ENCODE results near the gene ACKR4.
A peak's percentile ranks its signal among the peaks of the same experiment; 100 is the strongest.
"Not testable (repeated sequence)": the region's sequence is repeated elsewhere in the genome, so short reads cannot be mapped to it uniquely, and the experiment has no call there.

Gene ACKR4

DNA sequence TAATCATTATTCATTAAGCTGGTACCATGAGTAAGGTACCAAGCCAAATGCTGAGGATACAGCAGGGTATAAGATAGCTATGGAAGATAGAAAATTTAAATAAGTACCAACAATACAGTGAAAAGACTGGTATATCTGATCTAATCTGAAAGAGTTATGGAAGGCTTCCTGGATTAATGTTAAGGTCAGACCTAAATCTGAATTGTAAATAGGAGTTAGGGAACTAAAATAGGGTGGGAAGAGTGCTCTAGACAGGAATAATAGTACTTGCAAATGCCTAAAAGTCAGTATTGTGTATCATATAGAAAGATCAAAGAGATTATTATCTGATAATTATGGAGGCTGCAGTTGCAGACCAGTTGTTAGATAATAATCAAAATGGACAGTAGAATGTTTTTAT, 2.6 kb upstream of the ACKR4 start:
- no peak for DNase-seq (ENCODE audit: low spot score)

DNA sequence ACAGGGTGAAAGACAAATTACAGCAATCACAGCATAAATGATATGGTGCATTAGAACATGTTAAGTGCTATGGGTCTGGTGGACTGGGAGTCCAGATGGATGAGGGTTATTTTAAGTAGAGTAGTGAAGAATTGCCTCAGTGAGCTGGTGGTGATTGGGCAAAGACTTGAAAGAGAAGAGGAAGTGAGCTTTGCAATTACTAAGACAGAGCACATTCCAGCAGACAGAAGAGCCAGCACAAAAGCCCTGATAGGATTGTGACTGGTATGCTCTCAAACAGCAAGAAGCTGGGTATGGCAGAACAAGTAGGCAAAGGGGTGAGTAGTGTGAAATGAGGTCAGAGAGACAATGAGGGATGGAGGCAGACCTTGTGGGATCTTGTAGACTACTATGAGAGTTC, 2.1 kb upstream of the ACKR4 start:
- DNase-seq (ENCODE audit: low spot score) = peak; percentile 56

DNA sequence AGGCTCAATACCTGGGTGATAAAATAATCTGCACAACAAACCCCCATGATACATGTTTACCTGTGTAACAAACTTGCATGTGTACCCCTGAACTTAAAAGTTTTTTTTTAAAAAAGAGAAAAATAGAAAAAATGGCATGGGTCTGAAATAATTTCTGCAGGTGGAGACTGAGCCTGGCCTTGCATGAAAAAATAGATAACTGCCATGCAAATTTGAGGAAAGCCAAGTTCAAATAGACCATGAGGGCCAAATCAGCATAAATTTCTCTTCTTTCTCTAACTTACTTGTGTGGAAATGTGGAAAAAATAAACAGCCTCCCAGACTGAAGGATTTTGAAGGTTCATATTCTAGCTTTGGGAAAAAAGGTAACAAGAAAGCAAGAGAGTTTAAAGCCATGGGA, 744 bp upstream of the ACKR4 start:
- DNase-seq (ENCODE audit: low spot score) = no peak

DNA sequence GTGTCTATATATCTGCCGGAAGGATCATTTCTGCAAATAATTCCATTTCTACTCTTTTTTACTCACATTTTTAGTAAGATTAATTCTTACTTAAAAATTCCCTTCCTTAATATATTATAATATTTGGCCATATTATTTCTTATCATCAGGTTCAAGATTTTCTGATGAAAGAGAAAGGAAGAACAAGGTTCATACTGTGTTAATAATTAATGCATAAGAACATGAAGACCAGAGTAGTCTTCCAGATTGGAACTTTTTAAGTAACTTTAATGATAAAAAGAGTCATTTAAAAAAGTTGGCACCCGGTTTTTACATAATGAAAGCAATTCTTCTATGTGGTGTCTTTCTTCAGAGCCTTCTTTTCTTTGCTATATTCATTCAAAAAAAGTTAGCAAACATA, 590 bp downstream of the ACKR4 start:
- no peak for DNase-seq (ENCODE audit: low spot score)

DNA sequence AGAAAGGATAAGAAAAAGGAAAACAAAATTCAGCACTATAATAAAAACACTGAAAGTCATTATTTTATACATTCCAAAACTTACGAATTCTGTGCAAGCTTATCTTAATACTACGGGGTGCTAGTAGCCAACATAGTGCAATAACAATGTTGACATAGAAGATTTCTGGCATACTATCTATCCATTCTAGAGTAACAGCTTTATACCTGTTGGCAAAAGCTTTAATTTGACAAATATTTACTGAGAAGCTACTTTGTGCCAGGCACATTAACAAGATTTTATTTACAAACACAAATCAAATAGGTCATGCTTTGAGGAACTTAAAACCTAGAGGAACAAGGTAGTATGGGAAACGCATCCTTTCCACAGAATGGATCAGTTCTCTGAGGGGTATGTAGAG, 1.1 kb downstream of the ACKR4 start:
- DNase-seq (ENCODE audit: low spot score) = no peak

DNA sequence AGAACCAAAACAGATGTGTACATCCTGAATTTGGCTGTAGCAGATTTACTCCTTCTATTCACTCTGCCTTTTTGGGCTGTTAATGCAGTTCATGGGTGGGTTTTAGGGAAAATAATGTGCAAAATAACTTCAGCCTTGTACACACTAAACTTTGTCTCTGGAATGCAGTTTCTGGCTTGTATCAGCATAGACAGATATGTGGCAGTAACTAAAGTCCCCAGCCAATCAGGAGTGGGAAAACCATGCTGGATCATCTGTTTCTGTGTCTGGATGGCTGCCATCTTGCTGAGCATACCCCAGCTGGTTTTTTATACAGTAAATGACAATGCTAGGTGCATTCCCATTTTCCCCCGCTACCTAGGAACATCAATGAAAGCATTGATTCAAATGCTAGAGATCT, 3.5 kb downstream of the ACKR4 start:
- not testable (repeated sequence) for DNase-seq (ENCODE audit: low spot score)

DNA sequence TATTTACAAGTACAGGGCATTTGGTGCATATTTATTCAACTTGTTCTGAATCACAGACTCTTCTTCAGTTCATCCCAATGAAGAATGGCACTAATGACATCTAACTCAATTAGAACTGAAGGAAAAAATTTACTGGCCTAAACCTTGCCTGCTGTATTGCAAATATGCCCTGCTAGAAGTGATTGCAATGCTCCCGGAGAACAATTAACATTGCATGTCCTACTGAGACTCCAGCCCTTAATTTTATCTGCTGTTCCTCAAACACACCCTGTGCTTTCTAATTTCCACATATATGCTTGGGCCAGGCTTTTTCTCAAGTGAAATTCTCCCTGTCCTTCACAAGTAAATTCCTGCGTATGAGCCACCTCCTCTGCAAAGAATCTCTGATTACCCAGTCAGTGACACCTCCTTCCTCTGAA, 8.3 kb downstream of the ACKR4 start:
- no peak for DNase-seq (ENCODE audit: low spot score)

DNA sequence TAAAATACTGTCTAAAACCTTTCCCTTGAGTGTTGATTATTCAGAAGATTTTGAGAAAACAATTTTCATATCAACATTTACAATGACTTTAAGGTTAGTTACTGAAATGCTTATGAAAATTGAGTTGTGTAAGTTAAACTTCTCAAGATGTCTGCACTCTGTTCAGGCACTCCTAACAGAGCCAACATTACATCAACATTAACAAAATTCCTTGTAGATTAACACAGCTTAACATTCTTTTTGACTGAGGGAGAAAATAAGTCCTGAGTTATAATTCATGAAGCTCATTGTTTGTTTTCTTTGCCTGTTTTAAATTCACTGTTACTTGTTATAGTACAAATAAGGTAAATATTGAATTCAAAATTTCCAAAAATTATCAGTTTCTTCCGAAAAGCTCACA, 9.0 kb downstream of the ACKR4 start:
- DNase-seq (ENCODE audit: low spot score) = peak; percentile 34

DNA sequence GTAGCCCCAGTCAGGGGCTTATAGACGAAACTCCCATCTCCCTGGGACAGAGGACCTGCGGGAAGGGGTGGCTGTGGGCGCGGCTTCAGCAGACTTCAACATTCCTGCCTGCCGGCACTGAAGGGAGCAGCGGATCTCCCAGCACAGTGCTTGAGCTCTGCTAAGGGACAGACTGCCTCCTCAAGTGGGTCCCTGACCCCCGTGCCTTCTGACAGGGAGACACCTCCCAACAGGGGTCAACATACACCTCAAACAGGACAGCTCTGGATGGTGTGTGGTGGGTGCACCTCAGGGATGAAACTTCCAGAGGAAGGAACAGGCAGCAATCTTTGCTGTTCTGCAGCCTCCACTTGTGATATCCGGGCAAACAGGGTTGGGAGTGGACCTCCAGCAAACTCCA, 9.6 kb downstream of the ACKR4 start:
- DNase-seq (ENCODE audit: low spot score) = not testable (repeated sequence)

DNA sequence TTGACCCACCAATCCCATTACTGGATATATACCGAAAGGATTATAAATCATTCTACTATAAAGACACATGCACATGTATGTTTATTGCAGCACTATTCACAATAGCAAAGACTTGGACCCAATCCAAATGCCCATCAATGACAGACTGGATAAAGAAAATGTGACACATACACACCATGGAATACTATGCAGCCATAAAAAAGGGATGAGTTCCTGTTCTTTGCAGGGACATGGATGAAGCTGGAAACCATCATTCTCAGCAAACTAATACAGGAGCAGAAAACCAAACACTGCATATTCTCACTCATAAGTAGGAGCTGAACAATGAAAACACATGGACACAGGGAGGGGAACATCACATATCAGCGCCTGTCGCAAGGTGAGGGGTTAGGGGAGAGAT, 18.2 kb downstream of the ACKR4 start:
- not testable (repeated sequence) for DNase-seq (ENCODE audit: low spot score)

DNA sequence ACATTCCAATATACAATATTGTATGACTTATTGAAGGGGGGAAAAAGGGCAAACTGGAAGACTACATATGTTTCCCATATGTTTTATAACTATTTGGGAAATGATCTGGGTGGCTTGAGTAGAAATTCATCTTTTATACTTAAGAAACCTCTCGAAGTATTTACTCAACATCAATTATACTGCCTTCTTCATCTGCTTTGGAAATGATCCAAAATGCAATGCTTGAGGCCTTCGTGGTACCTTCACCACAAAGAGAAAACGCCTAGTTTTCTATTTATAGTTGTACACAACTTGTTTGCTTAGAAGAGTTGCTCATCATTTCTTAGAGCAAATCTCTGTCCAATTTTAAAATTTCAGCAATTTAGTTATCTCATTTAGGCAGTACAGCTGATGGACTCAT, 18.8 kb downstream of the ACKR4 start:
- no peak for DNase-seq (ENCODE audit: low spot score)

DNA sequence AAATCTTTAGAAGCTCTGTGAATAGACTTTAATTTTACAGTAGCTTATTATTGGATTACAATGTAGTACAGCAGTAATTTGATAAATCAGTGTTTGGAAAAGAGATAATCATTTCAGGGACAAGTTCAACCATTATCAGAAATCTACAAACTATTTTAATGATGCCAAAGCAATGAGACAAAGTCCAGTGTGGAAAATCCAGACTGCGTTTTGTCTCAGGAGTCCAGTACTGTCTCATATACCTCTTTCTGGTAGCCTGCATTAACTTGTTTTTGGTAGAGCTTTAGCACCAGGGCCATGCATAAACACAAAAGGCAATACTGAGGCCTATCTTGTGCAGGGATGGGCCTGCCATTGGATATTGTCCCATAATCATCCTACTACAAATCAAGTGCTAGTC, 19.7 kb downstream of the ACKR4 start:
- DNase-seq (ENCODE audit: low spot score) = no peak

DNA sequence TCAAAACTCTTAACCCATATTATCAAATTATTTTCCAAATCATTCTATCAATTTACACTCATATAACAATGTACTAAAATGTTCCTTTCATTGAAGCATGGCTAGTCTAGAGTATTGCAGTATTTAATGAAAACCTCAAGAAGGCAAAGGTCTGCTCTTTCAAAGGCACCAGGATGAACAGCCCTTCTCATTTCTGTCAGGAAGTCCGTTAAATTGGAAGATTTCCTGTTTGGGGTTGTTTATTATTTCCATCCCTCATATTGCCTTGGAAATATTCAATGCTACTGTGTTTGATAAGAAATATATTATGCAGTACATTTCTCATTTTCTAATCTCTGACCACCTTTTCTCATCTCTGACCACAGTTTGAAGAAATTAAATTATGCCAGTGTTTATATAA, 25.1 kb downstream of the ACKR4 start:
- DNase-seq (ENCODE audit: low spot score) = no peak

DNA sequence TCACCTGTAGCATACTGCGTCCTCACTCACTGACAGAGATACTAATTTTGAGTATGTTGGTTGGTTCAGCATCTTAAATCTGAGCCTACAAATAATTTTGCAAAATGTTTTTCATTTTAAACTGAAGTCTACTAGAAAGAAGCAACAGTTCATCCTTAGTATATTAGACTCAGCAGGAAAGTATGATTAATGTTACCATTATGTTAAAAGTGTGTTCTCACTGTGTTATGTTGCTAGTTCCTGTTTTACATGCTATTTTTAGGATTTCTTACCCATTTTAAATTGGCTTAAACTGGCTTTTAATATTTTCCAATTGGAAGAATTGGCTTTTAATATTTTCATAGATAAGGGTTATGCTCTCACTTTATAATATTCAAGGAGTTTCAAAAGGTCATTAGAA, 25.7 kb downstream of the ACKR4 start:
- DNase-seq (ENCODE audit: low spot score) = no peak

DNA sequence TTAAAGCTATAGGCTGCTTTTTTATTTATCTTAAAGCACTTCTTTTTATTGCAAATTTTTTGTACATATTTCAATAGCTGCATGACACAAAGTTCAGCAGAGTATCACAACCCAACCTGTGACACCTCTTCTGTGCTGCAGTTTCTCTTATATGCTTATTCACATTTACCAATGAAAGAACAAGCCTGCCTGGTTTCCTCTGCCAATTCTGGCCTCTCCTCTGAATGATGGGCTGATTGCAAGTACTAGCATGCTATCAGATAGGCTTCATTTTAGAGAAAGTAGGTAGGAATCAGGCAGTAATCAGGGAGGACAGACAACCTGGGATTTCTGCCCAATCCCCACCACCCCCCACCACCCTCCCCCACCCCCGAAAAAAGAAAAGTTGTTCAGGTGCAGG, 26.6 kb downstream of the ACKR4 start:
- DNase-seq (ENCODE audit: low spot score) = no peak

DNA sequence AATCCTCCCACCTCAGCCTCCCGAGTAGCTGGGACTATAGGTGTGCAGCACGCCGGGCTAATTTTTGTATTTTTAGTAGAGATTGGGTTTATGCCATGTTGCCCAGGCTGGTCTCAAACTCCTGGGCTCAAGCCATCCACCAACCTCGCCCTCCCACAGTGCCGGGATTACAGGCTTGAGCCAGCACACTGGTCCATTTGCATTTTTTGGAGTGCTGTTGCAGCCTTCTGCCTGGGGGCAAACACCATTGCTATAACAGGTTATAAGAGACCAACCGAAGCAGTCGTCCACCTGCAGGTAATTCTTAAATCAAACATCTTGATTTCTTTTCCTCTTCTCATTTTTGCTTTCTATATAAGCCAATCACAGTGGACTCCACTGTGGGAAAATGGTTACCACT, 27.7 kb downstream of the ACKR4 start:
- DNase-seq (ENCODE audit: low spot score) = no peak

DNA sequence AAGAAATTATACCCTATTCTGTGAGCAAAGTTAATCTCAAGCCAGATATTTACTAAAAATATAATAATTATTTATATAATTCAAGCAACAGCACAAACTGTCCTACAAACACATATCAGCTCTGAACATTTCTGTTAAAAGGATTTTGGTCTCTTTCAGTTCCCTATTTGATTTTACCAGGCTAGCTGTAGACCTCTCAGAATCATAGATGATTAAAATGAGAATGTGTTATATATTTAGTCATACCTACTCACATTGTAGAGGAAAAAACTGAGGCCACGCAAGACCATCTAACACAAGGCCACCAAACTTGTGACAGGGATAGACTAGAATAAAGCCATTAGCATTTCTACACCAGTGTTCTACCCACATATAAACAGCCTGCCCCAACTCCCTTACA, 28.5 kb downstream of the ACKR4 start:
- no peak for DNase-seq (ENCODE audit: low spot score)

DNA sequence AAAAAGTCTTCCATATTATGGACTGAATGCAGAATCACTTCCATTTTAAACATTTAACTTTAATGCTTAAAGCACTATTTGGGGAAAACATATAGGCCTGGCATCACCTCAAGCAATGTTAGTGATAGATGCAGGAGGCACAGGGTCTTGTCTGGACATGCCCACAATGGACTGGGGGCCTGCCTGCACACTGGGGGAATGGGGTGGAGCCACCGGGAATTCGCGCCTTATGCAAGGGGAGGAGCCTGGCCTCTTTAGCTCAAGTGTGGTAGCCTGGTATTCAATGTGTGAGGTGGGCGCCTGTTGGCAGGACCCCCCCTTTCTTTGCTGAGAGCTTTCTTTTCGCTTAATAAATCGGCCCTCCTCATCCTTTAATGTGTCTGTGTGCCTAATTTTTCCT, 29.9 kb downstream of the ACKR4 start:
- DNase-seq (ENCODE audit: low spot score) = no peak

DNA sequence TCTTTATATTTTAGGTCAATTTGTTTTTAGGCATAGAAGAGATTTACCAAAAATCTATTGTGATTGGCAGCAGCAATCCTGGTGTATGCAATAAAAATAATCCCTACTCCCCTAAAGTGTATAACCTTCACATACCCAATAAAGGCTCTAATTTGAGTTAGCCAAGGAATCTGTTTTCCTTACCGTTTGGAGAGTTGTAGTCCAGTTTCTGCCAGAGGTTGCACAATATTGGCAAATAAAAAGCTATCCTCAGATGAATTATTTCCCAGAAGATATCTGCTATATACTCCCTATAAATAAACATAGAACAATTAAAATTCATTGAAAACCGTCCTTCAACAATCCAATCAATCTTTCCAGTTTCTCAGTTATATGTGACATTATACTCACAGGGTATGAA, 31.1 kb downstream of the ACKR4 start:
- DNase-seq (ENCODE audit: low spot score) = no peak

DNA sequence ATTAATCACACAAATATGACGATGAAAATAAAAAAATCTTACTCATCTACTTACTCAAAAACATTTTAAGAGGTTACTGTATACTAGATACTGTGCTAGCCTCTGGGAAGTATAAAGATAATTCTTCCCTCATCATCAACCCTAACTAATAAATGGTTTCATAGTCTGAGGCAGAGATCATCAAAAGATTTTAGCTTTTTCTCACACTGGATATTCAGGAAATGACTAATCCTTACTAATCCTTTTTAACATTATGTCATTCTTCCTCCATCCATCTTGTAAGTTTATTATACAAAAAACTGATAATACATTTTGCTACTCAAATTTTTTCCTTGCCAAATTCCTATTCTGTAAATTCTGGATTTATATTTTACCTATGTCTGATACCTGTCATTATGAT, 32.9 kb downstream of the ACKR4 start:
- peak; percentile 65 for DNase-seq (ENCODE audit: low spot score)

DNA sequence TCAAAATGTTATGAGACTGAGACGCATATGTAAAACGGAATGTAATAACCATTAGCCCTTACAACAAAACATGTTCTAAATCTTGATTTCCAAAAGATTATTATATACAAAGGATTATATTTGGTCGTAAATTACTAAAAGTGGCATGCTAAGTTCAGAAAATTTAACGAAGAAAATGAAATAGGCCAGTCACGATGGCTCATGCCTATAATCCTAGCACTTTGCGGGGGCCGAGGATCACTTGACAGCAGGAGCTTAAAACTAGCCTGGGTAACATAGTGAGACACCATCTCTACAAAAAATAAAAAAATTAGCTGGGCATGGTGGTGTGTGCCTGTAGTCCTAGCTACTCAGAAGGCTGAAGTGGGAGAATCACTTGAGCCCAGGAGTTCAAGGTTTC, 33.5 kb downstream of the ACKR4 start:
- DNase-seq (ENCODE audit: low spot score) = no peak

DNA sequence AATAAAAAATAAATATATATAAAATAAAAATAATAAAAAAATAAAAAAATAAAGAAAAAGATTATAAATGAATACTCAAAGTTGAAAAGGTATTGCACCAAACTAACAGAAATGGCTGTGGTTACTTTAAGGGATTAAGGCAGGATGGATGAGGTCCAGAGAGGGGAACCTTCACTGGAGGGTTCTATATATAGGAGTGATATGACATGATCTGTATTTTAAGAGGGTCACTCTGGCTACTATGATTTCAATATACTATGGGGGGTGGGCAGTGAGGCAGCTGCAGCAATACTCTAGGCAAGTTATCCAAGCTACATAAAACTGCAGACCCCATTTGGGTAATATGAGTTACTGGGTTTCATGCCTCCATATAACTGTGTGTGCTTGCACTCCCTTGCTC, 38.0 kb downstream of the ACKR4 start:
- no peak for DNase-seq (ENCODE audit: low spot score)

DNA sequence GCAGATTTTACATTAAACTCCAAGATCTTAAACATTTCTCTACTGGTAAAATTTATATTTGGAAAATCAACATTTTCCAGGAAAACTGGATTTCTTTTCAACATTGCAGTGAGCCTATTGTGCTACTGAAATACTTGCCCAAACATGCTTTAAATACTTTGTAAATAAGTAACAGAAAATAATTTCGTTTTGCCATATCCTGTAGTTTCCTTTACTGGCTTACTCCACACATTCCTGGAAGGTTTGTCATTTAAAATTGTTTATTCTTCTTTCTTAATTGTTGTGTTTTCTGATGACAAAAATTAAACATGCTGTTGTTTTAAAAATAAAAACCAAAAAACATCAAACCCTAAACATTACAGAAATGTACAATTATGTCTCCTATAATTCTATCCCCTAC, 40.5 kb downstream of the ACKR4 start:
- peak; percentile 68 for DNase-seq (ENCODE audit: low spot score)

DNA sequence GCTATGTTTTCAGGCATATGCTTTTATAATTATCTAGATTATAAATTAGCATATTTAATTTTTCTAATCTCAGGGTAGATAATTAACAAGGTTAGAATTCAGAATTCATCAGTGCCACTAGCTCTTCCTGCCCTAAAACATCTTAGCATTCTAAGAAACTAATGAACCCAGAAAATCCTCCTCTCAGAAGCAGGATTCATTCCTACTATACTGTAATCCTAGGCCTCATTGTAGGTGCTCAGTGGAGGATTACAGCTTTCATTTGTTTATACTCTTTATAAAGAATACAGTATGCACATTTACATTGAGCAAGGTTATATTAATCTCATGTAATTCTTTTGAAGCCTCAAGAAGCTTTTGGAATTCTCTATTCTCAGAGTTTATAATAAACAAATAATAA, 41.6 kb downstream of the ACKR4 start:
- DNase-seq (ENCODE audit: low spot score) = no peak

DNA sequence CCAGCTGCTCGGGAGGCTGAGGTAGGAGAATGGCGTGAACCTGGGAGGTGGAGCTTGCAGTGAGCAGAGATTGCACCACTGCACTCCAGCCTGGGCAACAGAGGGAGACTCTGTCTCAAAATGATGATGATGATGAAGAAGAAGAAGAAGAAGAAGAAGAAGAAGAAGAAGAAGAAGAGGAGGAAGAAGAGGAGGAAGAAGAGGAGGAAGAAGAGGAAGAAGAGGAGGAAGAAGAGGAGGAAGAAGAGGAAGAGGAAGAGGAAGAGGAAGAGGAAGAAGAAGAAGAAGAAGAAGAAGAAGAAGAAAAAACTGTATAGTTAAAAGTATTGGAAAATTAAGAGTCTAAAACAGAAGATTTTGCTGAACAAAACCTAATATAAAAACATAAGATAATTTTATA, 44.4 kb downstream of the ACKR4 start:
- DNase-seq (ENCODE audit: low spot score) = not testable (repeated sequence)

Measured in AG08395 (cell line).